Kidney epithelial cell (primary cell): Measurements from ENCODE around the gene CDC45. TPM values are rescaled to one million over a fixed set of nuclear protein-coding genes. Genes with fewer than 3 reads are reported as not detected.

Experiments used
- DNase-seq: peaks from one replicate; pipeline ENCODE4 v3.0.0-alpha.2; 2010; ENCODE audit warnings: low read depth
- H3K27me3 ChIP-seq: 2 replicates; pipeline ENCODE4 v1.6.0; 2011; ENCODE audit warnings: low read length; ENCODE audit not compliant: control insufficient read depth, insufficient read depth
- H3K36me3 ChIP-seq: 2 replicates; pipeline ENCODE4 v1.5.1; 2011; ENCODE audit warnings: low read length; ENCODE audit not compliant: control insufficient read depth, insufficient read depth
- H3K4me3 ChIP-seq: 2 replicates; pipeline ENCODE4 v1.5.1; 2011; ENCODE audit warnings: low read depth, mild to moderate bottlenecking, control low read depth, low read length
- CTCF ChIP-seq: IDR thresholded peaks from 2 replicates; pipeline ENCODE4 v1.5.1; 2011; ENCODE audit warnings: mild to moderate bottlenecking, moderate library complexity, low read length, control low read depth, inconsistent platforms; ENCODE audit not compliant: insufficient read depth, poor library complexity, severe bottlenecking
- total RNA-seq: library from RNA; depleted of rRNA; stranded (reverse); fragments of >200 nt; gene quantifications from 2 replicates; pipeline ENCODE4 v1.2.3, GENCODE V29; 2015

The CDC45 gene
- total RNA-seq, 1 donor from 2014 or later: 5.6 TPM

- Histone ChIP-seq H3K4me3 (no peak overlapping the region), H3K27me3 (no peaks in the 10 kb centered on the region), H3K36me3 (peaks cover 3% of the 10 kb centered on the region)
- TF ChIP-seq CTCF: no peak
- no peak for DNase-seq
These were observed 26.0 kb upstream of the CDC45 start for GRCh38 chr22:19453718-19454117.

DNA sequence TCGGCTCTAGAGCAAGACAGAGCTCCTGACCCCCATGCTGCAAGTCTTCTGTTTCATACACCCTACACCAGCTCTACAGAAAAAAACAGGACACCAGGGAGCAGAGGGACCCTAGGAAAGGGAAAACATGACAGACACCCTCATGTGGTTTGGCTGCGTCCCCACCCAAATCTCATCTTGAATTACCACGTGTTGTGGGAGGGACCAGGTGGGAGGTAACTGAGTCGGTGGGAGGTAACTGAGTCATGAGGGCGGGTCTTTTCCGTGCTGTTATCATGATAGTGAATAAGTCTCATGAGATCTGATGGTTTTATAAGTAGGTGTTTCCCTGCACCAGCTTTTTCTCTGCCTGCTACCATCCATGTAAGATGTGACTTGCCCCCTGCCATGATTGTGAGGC is 25.6 kb upstream of the CDC45 start:
- no peak for TF ChIP-seq CTCF
- Histone ChIP-seq H3K4me3 (no peak overlapping the region), H3K36me3 (peaks cover 3% of the 10 kb centered on the region), H3K27me3 (no peaks in the 10 kb centered on the region)
- DNase-seq: no peak

- H3K4me3 ChIP-seq: no peak overlapping the region
- no peak for DNase-seq
- H3K36me3 ChIP-seq: peaks cover 3% of the 10 kb centered on the region
- no peak for TF ChIP-seq CTCF
- H3K27me3 ChIP-seq: no peaks in the 10 kb centered on the region
These were observed 24.7 kb upstream of the CDC45 start for GRCh38 chr22:19455033-19455432.

DNA sequence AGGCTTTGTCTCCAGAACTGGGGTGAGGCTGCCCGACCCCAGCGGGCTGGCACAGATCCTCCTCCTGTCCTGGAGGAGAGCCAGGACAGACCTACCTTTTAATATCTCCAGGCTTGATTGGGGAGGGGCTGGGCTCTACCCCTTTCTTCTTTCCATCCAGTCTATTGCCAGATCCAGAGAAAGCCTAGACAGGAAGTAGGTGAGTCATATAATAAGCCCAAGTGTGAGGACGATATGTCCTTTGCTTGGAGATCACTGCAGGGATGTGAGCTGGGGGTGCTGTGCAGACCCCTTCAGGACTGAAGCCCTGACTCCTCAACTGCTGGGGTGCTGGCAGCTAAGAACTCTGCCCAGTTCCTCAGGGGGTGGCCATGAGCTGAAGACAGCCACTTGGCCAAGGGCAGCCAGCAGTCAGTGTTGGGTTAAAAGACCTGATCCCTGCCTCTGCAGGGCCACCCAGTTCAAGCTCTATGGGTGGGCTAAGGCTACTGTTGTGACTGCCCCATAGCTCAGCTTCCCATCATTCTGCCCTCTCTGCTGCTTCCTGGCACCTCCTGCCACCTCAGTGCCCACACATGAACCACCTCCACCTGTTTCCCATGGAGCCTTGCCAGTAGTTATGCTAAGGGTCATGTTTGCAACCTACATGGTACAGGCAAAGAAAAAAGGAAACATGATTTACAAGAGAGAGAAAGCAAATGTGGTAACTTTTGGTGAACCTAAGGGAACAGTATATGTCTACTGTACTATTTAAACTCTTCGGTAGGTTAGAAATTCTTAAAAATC is 23.9 kb upstream of the CDC45 start:
- no peak for DNase-seq
- Histone ChIP-seq H3K4me3 (no peak overlapping the region), H3K36me3 (peaks cover 3% of the 10 kb centered on the region), H3K27me3 (no peaks in the 10 kb centered on the region)
- TF ChIP-seq CTCF: no peak

DNA sequence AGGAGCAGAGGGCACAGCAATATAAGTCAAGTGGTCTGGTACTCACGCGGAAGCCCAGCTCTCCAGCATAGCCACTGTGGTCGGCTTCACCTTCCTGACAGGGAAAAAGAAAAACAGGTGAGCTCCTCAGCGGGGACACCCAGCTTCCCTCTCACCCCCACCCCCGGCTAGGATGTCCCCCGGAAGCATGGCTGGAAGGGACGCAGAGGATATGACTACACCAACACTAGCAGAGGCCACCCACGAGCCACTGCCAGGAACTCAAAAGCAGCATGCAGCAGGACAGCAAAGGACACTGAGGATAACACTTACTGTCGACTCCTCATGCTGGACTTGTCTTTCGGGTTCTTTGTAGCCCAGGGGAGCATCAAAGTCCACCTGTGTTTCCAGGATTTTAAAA is 23.2 kb upstream of the CDC45 start:
- Histone ChIP-seq H3K36me3 (peaks cover 3% of the 10 kb centered on the region), H3K4me3 (no peak overlapping the region), H3K27me3 (no peaks in the 10 kb centered on the region)
- DNase-seq: no peak
- no peak for TF ChIP-seq CTCF
